NCI-H2196 (cell line): ENCODE results near the gene KIF13A.
"Not testable (repeated sequence)": the region's sequence is repeated elsewhere in the genome, so short reads cannot be mapped to it uniquely, and the experiment has no call there.

Experiments used
- DNase-seq: peaks from one replicate; lab custom pipeline; 2025; ENCODE audit not compliant: unreplicated experiment; lab: John Stamatoyannopoulos, UW

The KIF13A gene

GRCh38 chr6:17987447-17987696 is at the start of gene KIF13A:
KIF13A (minus strand) TSS chr6:17987635; CDS start chr6:17987463, 172 bp downstream.
- no peak for DNase-seq

GRCh38 chr6:18036781-18037180 is 49.3 kb upstream of the KIF13A start:
- DNase-seq = no peak

- DNase-seq = no peak
Observed at GRCh38 chr6:18035330-18035854, 48.0 kb upstream of the KIF13A start.

GRCh38 chr6:18034798-18035202 is 47.4 kb upstream of the KIF13A start:
- no peak for DNase-seq

GRCh38 chr6:18031680-18032256 is 44.3 kb upstream of the KIF13A start:
- DNase-seq = no peak

GRCh38 chr6:18031189-18031588 is 43.8 kb upstream of the KIF13A start:
- DNase-seq = no peak

- DNase-seq = no peak
Observed at GRCh38 chr6:18028332-18028731, 40.9 kb upstream of the KIF13A start.

GRCh38 chr6:18025596-18025995 is 38.2 kb upstream of the KIF13A start:
- DNase-seq = no peak

- DNase-seq = no peak
Observed at GRCh38 chr6:18024876-18025275, 37.4 kb upstream of the KIF13A start.

GRCh38 chr6:18023891-18024290 is 36.5 kb upstream of the KIF13A start:
- DNase-seq = no peak

GRCh38 chr6:18022398-18023231 is 35.2 kb upstream of the KIF13A start:
- no peak for DNase-seq

GRCh38 chr6:18021166-18021850 is 33.9 kb upstream of the KIF13A start:
- DNase-seq = no peak

GRCh38 chr6:18020545-18020944 is 33.1 kb upstream of the KIF13A start:
- not testable (repeated sequence) for DNase-seq

GRCh38 chr6:18019539-18020534 is 32.4 kb upstream of the KIF13A start:
- DNase-seq = no peak

GRCh38 chr6:18019133-18019532 is 31.7 kb upstream of the KIF13A start:
- not testable (repeated sequence) for DNase-seq

- DNase-seq = no peak
Observed at GRCh38 chr6:18016698-18017097, 29.3 kb upstream of the KIF13A start.

GRCh38 chr6:18016133-18016532 is 28.7 kb upstream of the KIF13A start:
- DNase-seq = no peak

- no peak for DNase-seq
Observed at GRCh38 chr6:18011287-18011686, 23.9 kb upstream of the KIF13A start.

GRCh38 chr6:18010540-18010939 is 23.1 kb upstream of the KIF13A start:
- DNase-seq = not testable (repeated sequence)

- DNase-seq = no peak
Observed at GRCh38 chr6:18004256-18004985, 17.0 kb upstream of the KIF13A start.
